GM18511 (cell line): ENCODE results near the gene CRYGB.
"Not testable (repeated sequence)": the region's sequence is repeated elsewhere in the genome, so short reads cannot be mapped to it uniquely, and the experiment has no call there.

Source experiments
- ATAC-seq: cut with Tn5 transposase; IDR thresholded peaks from one replicate; pipeline ENCODE4 v1.9.1; 2021; ENCODE audit warnings: mild to moderate bottlenecking, moderate library complexity; ENCODE audit not compliant: unreplicated experiment

CRYGB gene

GRCh38 chr2:208150956-208151355 is 5.0 kb upstream of the CRYGB start:
- ATAC-seq = no peak

- ATAC-seq = no peak
Measured at GRCh38 chr2:208150094-208150493, 4.1 kb upstream of the CRYGB start.

- ATAC-seq = no peak
Measured at GRCh38 chr2:208148803-208149202, 2.8 kb upstream of the CRYGB start.

DNA sequence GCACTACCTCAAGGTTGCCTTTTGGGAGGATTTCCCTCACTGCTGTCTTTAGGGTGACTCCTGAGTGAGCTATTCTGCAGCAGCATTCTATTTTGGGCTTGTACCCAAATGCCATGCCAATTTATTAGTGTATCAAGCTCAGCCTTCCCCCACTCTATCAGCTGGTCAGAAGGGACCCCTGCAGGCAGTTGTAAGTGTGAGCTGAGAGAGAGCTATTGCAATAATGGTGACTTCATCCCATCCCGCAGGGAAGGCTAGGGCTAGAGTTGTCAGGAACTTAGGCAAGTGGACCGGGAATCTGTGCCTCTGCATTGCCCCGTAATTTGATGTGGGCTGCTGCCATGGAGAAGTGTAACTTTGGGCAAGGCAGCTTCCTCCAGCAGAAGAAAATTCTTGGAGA is 1.8 kb upstream of the CRYGB start:
- no peak for ATAC-seq

DNA sequence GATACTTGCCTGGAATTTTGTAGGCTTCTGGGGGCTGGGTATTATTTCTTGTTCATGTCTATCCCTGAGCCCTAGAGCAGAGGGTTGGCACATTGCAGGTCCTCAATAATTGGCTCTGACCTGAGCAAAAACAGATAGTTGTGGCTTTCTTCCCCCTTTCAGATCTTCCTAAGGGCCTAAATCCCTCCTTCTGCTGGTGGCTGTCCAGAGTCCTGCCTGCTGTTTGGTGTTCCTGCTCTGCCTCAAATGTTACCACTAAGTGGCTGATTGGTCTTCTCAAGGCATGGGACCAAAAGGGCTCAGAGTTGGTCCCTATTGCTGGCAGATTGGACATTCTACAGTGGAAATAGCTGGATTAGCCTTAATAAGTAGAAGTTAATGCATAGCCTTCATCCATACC is 1.1 kb upstream of the CRYGB start:
- ATAC-seq = no peak

- ATAC-seq = no peak
Measured at GRCh38 chr2:208142925-208143799, 2.8 kb downstream of the CRYGB start.

- ATAC-seq = no peak
Measured at GRCh38 chr2:208142240-208142924, 3.6 kb downstream of the CRYGB start.

- no peak for ATAC-seq
Measured at GRCh38 chr2:208139447-208139846, 6.5 kb downstream of the CRYGB start.

GRCh38 chr2:208138334-208138733 is 7.6 kb downstream of the CRYGB start:
- ATAC-seq = not testable (repeated sequence)

DNA sequence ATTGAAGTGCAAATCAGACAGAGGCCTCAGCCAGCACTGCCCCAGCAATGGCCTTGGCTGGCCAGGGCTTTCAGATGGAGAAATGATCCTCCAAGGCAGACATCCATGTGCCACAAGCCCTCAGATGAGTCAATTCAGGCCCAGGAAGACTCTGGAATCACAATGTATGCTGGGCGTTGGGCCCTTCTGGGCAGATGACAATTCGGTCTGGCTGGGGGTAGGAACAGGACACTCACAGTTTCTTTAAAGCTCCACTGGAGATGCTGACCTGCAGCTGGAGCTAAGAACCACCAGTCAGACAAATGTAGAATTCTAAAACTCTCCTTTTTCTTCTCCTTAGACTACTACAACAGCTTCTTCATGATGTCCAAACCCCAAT is 9.3 kb downstream of the CRYGB start:
- no peak for ATAC-seq

DNA sequence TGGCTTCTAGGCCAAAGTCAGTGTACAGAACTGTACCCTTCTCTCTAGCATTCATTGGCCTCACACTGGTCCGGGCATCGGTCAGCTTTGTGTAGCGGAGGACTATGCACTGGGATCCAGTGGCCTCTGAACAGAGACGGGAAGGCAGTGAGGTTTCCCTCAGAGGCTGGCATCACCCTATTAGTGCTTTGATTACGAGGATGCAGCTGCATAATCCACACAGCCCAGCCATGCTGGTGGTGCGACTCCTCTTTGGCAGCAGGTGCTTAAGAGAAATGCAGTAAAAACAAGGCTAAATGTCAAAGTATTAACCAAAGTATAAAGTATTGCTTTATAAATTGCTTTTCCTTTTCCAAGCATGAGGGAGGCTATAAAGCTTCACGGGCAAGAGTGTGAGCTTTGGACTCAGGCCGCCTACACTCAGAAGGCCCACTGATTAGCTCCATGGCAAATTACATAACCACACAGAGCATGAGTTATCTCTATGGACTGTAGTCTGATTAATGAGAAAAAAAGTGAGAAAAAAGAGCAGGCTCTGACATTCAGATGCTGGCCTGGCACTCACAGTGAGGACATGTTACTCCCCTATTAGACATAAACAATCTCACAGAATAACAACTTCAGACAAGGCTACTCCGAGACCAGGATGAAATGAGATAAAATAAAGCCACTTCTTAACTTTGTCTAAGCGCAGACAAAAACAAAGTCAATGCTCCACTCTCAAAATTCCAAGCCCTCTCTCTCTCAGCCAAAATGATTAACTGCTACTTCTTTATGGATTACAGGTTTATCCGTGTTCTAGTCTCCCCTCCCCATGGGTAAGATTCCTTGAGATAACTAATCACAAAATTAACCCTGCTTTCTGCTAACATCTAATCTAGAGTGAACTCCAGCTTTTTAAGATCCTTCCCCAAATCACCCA is 9.9 kb downstream of the CRYGB start:
- no peak for ATAC-seq

- peak; percentile 71 for ATAC-seq
Measured at GRCh38 chr2:208134928-208135586, 10.9 kb downstream of the CRYGB start.

DNA sequence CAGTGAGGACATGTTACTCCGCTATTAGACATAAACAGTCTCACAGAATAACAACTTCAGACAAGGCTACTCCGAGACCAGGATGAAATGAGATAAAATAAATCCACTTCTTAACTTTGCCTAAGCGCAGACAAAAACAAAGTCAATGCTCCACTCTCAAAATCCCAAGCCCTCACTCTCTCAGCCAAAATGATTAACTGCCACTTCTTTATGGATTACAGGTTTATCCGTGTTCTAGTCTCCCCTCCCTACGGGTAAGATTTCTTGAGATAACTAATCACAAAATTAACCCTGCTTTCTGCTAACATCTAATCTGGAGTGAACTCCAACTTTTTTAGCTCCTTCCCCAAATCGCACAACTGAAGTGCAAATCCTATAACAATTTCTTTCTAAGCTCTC is 15.2 kb downstream of the CRYGB start:
- ATAC-seq = no peak

DNA sequence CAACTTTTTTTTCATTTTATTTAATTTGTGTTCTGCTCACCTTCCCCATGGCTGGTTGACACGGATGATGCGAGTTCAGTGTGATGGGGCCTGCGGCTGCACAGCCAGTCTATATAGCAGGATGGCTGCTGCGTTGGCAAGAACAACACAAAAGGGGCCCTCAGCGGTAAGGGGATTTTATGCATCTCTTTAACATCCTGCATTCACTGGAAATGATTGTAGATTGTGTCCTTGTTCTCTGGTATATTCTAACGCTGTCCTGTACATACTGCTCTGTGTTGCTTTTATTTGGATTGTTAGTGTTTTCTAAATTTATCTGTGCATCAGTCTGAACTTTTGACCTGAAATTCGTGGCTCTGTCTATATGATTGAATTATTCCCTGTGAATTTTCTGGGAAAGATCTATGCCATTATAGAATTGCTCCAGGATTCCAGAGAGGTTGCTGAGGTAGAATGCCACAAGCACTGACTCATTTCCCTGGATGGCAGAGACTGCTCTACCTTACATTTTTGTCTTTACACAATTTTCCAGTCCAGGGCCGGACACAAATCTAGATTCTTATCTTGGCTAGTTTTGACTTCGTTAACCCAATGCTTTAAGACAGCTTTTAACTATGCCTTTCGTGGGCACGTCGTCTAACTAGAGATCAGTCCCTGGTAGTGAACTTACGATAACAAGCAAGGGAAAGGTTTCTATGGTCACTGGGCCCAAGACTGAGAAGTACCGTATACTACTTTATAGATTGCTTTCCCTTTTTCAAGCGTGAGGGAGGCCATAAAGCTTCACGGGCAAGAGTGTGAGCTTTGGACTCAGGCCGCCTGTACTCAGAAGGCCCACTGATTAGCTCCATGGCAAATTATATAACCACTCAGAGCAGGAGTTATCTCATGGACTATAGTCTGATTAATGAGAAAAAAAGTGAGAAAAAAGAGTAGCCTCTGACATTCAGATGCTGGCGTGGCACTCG is 15.9 kb downstream of the CRYGB start, which contains the start of gene CRYGC:
TSS of gene CRYGC (minus strand) at position 85 of the 968 bp plus-strand sequence. CDS start at position 49, 36 bp downstream.
- no peak for ATAC-seq

DNA sequence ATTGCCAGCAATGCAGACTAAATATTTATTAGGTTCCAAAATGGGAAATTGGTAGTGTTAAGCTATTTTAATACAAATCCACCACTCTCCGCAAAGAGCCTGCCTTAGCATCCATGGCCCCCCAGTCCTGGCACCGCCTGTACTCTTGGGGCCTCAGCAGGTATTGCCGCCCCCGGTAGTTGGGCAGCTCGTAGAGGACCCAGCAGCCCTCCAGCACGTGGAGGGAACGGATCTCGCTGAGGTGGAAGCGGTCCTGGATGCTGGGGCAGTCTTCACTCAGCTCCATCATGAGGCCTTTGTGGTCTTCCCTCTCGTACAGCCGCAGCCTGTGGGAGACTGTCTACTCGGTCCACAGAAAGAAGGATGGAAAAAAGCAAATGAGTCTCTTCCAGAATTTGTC is 17.8 kb downstream of the CRYGB start:
- no peak for ATAC-seq

DNA sequence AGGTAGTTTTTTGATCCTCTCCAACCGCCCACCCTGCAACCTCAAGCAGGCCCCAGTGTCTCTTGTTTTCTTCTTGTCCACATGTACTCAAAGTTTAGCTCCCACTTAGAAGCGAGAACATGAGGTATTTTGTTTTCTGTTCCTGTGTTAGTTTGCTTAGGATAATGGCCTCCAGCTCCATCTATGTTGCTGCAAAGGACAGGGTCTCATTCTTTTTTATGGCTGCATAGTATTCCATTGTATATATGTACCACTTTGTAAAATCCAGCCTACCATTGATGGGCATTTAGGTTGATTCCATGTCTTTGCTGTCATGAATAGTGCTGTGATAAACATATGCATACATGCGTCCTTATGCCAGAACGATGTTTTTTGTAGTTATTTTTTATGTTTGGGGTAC is 18.9 kb downstream of the CRYGB start:
- no peak for ATAC-seq

- no peak for ATAC-seq
Measured at GRCh38 chr2:208125251-208125650, 20.7 kb downstream of the CRYGB start.

GRCh38 chr2:208124013-208124715 is 21.8 kb downstream of the CRYGB start, which contains the start of gene CRYGD:
TSS of gene CRYGD (minus strand) at chr2:208124524. CDS start at chr2:208124473, 51 bp downstream.
- ATAC-seq = not testable (repeated sequence)

DNA sequence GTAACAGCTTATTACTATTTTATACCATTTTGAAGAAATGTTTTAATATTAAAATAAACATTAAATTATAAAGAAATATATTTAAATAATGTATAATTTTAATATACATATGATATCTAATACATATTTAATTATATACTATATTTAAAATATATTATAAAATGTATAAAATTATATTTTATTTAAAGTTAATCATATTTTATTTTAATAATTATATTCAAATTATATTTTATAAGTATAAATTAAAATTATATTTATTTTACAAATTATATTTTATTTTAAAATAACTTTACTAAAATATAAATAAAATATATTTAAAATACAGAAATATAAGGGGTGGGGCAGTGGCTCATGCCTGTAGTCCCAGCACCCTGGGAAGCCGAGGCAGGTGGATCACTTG is 23.7 kb downstream of the CRYGB start:
- ATAC-seq = no peak
